ENCODE results near the gene HGFAC. TPM values are rescaled to one million over a fixed set of nuclear protein-coding genes. Genes with fewer than 3 reads are reported as not detected.

HGFAC gene
- total RNA-seq, 1 donor from 2014 or later = not detected

GRCh38 chr4:3420956-3421355 lies 20.8 kb upstream of the HGFAC start:
- H3K9ac ChIP-seq = no peak overlapping the region
- no peak for DNase-seq (ENCODE audit: low spot score)
- Mint-ChIP-seq H3K27ac (no peak overlapping the region), H3K9me3 (no peaks in the 10 kb centered on the region), H3K4me1 (peaks cover 3% of the 10 kb centered on the region), H3K4me3 (no peak overlapping the region), H3K36me3 (peaks cover 25% of the 10 kb centered on the region), H3K27me3 (ENCODE audit: insufficient read depth, low read depth) (peaks cover 4% of the 10 kb centered on the region)
- H3K36me3 ChIP-seq = no peaks in the 10 kb centered on the region
- no peak overlapping the region for H3K4me3 ChIP-seq
- no peaks in the 10 kb centered on the region for H3K4me1 ChIP-seq
- TF ChIP-seq CTCF (IDR thresholded peaks at IDR 0.05) (no peak), EZH2phosphoT487 (IDR thresholded peaks at IDR 0.05) (no peak), EZH2 (IDR thresholded peaks at IDR 0.05) (no peak)
- H3K79me2 ChIP-seq (ENCODE audit: low read depth) = no peaks in the 10 kb centered on the region
- H3K27ac ChIP-seq = no peak overlapping the region
- no peaks in the 10 kb centered on the region for H3F3A ChIP-seq (ENCODE audit: low read depth)
- no peaks in the 10 kb centered on the region for H3K27me3 ChIP-seq
- H3K9me3 ChIP-seq (ENCODE audit: low read depth) = no peaks in the 10 kb centered on the region
- H4K20me1 ChIP-seq (ENCODE audit: low read depth) = peaks cover 3% of the 10 kb centered on the region
- H2AFZ ChIP-seq (replicated peaks) = no peak overlapping the region
- H3K4me2 ChIP-seq = no peak overlapping the region

GRCh38 chr4:3421470-3421869 lies 20.3 kb upstream of the HGFAC start:
- H3K27ac Mint-ChIP-seq = no peak overlapping the region
- TF ChIP-seq CTCF (IDR thresholded peaks at IDR 0.05) (no peak), EZH2 (IDR thresholded peaks at IDR 0.05) (no peak), EZH2phosphoT487 (IDR thresholded peaks at IDR 0.05) (no peak)
- peak; percentile 56 for DNase-seq (ENCODE audit: low spot score)
- H3K9ac ChIP-seq = no peak overlapping the region
- H3K79me2 ChIP-seq (ENCODE audit: low read depth) = no peaks in the 10 kb centered on the region
- no peaks in the 10 kb centered on the region for H3F3A ChIP-seq (ENCODE audit: low read depth)
- no peak overlapping the region for H3K4me2 ChIP-seq
- H3K27me3 ChIP-seq = no peaks in the 10 kb centered on the region
- peaks cover 3% of the 10 kb centered on the region for H3K4me1 Mint-ChIP-seq
- peaks cover 2% of the 10 kb centered on the region for H3K27me3 Mint-ChIP-seq (ENCODE audit: insufficient read depth, low read depth)
- no peaks in the 10 kb centered on the region for H3K36me3 ChIP-seq
- no peaks in the 10 kb centered on the region for H3K9me3 Mint-ChIP-seq
- H2AFZ ChIP-seq (replicated peaks) = no peak overlapping the region
- H3K27ac ChIP-seq = no peak overlapping the region
- H3K36me3 Mint-ChIP-seq = peaks cover 25% of the 10 kb centered on the region
- H3K9me3 ChIP-seq (ENCODE audit: low read depth) = no peaks in the 10 kb centered on the region
- no peak overlapping the region for H3K4me3 ChIP-seq
- H3K4me1 ChIP-seq = no peaks in the 10 kb centered on the region
- no peak overlapping the region for H3K4me3 Mint-ChIP-seq
- H4K20me1 ChIP-seq (ENCODE audit: low read depth) = peaks cover 3% of the 10 kb centered on the region

GRCh38 chr4:3422241-3422801 lies 19.4 kb upstream of the HGFAC start:
- DNase-seq (ENCODE audit: low spot score) = no peak
- H3K4me2 ChIP-seq = no peak overlapping the region

More at GRCh38 chr4:3422241-3422801, 19.4 kb upstream of the HGFAC start:
- Histone ChIP-seq H3K9me3 (ENCODE audit: low read depth) (no peaks in the 10 kb centered on the region), H3K79me2 (ENCODE audit: low read depth) (no peaks in the 10 kb centered on the region), H4K20me1 (ENCODE audit: low read depth) (peaks cover 3% of the 10 kb centered on the region), H3K9ac (no peak overlapping the region), H2AFZ (replicated peaks) (no peak overlapping the region), H3K4me1 (no peaks in the 10 kb centered on the region), H3K4me3 (no peak overlapping the region), H3K27me3 (no peaks in the 10 kb centered on the region), H3K36me3 (no peaks in the 10 kb centered on the region), H3K27ac (no peak overlapping the region), H3F3A (ENCODE audit: low read depth) (no peaks in the 10 kb centered on the region)
- TF ChIP-seq EZH2phosphoT487 (IDR thresholded peaks at IDR 0.05) = no peak
- no peak for TF ChIP-seq EZH2 (IDR thresholded peaks at IDR 0.05)
- TF ChIP-seq CTCF (IDR thresholded peaks at IDR 0.05) = no peak
- Mint-ChIP-seq H3K4me3 (no peak overlapping the region), H3K36me3 (peaks cover 17% of the 10 kb centered on the region), H3K9me3 (no peaks in the 10 kb centered on the region), H3K27me3 (ENCODE audit: insufficient read depth, low read depth) (peaks cover 2% of the 10 kb centered on the region), H3K27ac (no peak overlapping the region), H3K4me1 (peaks cover 3% of the 10 kb centered on the region)
